Stimulated activated CD4-positive, alpha-beta T cell treated with anti-CD3 and anti-CD28 coated beads, Interleukin-1b, Interleukin-23, amount 100 ng/mL, for 24 hours (primary cell): ENCODE results near the gene ITIH1.
A peak's percentile ranks its signal among the peaks of the same experiment; 100 is the strongest.

Source experiments
- DNase-seq, 4 experiments: peaks; one replicate each; pipeline ENCODE4 v3.0.0-alpha.2; 2020; ENCODE audit warnings: low read depth in 4 of 4, low spot score in 1 of 4

The ITIH1 gene

GRCh38 chr3:52810923-52811322 is 33.5 kb downstream of the ITIH1 start:
- no peak for DNase-seq

DNA sequence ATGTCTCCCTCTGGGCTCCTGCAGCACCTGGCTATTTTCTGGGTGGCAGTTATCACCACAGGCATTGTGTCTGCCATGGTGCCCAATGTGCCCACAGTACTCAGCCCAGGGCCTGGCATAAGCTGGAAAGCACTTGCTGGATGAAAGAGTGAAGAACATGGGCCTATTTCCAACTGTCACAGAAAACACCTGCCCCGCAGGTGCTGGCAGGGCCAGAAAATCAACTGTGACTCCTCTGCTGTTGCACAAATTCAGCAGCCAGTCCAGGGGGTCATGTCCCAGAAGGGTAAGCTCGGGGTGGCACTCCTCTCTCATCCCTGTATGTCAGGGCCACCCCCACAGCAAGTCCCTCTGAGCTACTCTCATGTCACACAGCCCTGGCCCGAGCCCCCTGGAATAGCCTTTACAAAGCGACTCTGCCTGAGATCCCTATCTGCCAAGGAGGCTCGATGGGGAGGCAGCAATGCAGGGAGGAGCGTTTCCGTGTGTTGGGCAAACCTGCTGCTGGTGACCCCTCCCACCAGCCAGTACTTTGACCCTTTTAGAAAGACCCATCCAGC is 34.1 kb downstream of the ITIH1 start:
- no peak for DNase-seq

DNA sequence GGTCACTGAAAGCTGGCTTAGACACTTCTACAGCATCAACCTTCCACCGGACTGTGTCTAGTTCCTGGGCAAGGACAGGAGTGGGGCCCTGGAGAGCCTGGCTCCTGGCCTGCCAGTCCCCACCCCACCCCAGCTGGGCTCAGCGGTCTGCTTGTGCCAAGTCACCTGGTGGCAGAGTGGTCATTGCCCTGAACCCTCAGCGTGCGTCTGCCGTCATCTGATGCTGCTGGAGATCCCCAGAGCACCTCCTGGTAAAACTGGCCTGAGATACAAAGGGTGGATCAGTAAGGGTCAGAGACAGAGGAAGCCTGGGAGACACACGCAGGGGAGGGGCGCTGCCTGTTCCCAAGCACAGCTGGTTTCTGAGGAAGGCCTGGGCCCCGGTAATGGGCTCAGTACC is 36.4 kb downstream of the ITIH1 start:
- no peak for DNase-seq

GRCh38 chr3:52816199-52816598 is 38.8 kb downstream of the ITIH1 start:
- no peak for DNase-seq

GRCh38 chr3:52816654-52817053 is 39.3 kb downstream of the ITIH1 start:
- DNase-seq: no peak

GRCh38 chr3:52817221-52817620 is 39.8 kb downstream of the ITIH1 start:
- DNase-seq: no peak

GRCh38 chr3:52817860-52818259 is 40.5 kb downstream of the ITIH1 start:
- DNase-seq: no peak

DNA sequence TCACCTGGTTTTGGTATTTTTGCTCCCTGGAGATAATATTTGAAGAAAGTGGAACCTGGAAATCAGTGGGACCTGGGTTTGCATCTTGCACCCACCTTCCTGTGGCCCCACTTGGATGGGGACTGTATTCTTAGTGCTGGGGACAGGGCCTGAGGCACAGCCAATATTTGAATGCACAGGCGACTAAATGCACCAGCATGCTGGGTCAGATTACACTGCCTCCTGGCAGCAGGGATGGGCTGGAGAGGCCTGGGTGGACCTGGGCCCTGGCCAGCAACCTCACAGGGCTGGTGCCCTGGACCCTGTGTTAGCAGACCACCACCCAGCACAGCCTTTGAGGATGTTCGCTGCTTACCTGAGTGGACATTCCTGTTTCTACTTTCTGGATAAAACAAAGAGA is 42.5 kb downstream of the ITIH1 start:
- DNase-seq: no peak

GRCh38 chr3:52820736-52821135 is 43.3 kb downstream of the ITIH1 start:
- peak in 1 of 4 experiments; percentile 8 for DNase-seq

DNA sequence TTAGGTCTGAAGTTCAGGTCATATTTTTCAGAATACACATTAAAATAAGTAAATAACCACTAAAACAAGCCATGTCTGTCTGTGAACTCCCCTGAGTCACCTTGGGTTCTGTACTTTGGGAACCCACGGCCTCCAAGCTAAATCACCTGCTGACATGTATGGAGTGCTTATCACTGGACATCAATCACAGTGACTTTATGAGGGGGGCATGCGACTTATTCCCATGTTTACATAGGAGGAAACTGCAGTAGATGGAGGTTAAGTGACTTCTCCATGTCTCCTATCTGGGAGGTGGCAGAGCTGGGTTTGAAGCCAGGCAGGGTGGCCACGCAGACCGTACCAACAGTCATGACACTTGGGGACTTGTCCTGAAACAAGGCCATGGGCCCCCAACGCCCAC is 45.0 kb downstream of the ITIH1 start:
- DNase-seq: no peak

DNA sequence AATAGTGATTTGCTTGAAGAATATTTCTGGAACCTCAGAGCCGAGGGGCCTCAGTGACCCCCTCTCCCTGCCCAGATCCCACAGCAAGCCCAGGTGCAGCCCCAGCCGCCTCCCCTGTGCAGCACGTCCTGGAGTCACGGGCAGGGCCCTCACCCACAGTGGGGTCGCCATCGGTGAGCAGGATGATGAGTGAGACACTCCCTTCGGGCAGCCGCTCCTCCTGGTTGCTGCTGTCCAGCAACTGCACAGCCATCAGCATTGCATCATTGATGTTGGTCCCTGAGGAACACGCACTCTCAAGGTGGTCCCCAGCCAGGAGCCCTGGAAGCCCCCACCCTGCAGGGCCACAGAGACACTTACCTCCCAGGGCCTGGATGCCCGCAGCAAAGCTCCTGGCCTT is 46.6 kb downstream of the ITIH1 start:
- no peak for DNase-seq

DNA sequence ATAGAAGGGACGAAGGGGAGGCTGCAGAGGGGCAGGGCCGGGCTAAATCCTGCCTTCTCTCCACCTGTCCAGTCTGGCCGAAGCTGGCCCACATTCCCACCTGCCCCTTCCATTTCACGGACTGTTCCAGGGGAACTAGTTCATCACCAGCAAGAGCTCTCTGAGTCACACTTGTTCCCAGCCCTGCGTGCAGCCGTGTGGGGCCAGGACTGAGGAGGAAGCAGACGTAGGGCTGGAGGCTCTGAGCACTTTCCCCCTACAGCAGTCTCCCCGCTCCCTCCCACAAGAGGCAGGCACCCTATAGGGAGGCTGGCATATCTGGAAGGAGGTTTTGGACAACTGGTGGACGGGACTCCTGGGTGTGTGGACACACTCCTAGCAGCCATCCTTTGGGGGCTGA is 50.0 kb downstream of the ITIH1 start:
- DNase-seq: no peak

DNA sequence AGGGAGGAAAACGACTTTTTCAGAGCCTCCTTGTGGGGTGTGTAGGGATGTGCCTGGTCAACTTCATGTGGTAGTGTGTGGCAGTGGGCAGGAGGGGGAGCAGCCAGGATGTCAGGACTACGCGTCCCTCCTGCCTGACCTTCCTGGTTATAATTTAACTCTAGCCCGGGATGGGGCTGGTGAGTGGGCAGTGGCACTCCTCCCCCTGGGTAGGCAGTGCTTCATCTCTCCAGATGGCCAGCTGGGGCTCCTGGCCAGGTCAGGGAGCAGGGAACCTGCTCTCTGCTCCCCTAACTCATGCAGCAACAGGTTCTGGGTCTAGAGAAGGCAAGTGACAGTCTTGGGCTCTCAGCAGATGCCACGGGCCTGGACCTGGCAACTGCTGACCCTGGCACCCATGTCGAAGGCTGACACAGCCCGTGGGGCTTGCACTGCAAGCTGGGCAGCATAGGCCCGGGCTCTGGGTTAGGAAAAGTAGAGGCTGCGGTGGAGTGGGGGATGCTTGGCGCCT is 50.5 kb downstream of the ITIH1 start:
- DNase-seq: no peak

DNA sequence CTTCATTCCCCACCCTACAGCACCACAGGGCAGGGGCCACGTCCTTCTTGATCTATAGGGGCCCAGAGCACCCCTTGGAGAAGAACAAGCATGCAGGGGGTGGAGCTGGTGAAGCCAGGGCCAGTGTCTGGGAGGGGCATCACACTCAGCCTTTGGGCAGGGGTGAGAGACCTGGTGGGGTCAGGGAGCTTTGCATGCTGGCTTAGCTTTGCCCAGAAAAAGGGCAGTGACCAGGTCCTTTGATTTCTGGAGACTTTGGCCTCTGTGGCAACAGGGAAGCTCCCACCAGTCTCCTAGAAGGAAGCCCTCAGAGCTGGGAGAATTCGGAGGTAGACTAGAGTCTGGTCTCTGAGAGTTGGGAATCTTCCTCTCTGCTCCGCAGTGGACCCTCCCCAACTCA is 52.1 kb downstream of the ITIH1 start:
- DNase-seq: no peak

DNA sequence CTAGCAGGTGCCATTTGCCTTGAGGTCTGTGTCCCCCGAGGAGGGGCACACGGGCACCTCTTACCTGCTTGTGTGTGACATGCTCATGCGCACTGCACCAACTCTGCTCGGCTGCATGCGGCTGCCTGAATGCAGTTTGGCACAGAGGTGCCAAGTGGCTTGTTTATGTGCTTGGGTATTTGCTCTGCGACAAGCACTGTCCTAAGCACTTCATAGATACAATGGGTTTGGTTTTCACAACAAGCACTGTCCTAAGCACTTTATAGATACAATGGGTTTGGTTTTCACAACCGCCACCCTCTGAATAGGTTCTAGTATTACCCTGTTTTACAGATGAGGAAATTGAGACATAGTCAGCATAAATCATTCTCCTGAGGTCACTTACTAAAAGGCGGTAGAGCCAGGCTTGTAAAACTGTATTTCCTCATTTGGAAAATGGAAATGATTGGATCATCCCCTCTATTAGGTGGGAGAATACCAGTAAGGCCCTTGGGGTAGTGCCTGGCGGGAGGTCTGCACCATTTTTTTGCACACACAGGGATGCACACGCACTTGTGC is 52.6 kb downstream of the ITIH1 start:
- DNase-seq: no peak

GRCh38 chr3:52830535-52831258 is 53.3 kb downstream of the ITIH1 start, which contains the start of gene ITIH4:
Gene ITIH4, minus strand, starts transcription at chr3:52830672. Its CDS starts 30 bp downstream, at chr3:52830642.
- DNase-seq: no peak

- DNase-seq: no peak
Observed at GRCh38 chr3:52831500-52832301, 54.3 kb downstream of the ITIH1 start.

- DNase-seq: no peak
Observed at GRCh38 chr3:52833202-52833601, 55.8 kb downstream of the ITIH1 start.

DNA sequence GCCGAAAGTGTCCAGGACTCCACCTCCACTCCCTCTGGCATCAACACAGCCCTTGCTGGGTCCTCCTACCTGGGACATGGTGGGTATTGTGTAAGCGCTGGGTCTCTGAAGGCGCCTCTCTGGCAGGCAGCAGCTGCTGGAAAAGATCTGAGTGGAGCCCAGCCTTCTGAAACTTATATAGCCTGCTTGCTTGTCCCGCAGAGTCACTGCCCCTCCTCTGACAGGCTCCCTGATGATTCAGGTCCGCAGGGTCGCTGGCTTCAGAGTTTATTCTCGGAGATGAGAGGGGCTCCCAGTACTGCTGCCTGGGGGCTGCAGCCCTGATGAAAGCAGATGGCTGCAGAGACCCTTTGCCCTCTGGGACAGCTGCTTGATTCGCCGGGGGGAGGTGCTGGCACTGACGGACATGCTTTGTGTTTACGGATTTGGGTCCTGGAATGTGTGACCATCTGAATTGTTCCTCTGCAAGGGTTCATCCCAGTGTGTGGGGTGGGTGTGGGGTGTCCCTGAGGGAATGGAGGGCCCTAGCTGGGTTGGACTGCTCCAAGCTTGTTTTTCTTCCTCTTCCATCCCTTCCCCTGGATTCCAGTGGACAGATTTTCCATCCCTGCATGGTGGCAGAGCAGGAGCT is 57.6 kb downstream of the ITIH1 start, which contains the start of gene MUSTN1:
MUSTN1 (minus strand) TSS at position 149 of the 631 bp plus-strand sequence; CDS start at position 78, 71 bp downstream.
- no peak for DNase-seq

DNA sequence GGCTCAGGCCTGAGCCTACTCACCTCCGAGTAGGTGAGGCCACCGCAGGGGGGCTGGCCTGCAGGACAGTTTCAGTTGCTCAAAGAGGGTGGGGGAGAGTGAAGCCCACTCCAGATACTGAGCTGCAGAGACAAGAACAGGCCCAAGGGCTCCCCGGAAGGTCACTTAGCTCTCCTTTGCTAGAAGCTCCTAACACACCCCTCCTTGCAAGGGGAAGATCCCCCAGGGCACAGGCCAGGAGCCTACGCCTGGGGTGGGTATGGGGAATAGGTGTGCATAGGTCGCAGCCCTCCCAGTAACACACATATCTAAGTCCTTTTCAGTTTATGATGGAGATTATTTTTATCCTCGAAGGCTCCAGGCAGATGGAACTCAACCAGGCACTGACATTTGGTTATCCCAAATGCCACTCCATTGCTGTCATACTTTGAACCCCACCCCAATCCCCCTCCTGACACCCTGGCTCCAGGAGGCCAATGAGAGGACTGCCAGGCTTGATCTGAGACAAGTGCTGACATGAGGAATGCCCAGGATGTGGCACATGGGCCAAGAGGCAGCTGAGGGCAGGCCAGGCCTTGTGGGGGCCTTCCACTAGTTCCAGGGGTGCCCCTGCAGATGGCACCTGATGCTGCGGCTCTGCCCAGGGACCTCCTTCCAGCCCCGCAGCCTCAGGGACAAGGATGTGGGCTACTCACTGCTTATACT is 58.5 kb downstream of the ITIH1 start:
- DNase-seq: no peak
